NCI-H1436 (cell line): ENCODE data around the gene TACC2.
"Not testable (repeated sequence)": the region's sequence is repeated elsewhere in the genome, so short reads cannot be mapped to it uniquely, and the experiment has no call there.

Experiments used
- DNase-seq: peaks from one replicate; lab custom pipeline; 2025; lab: John Stamatoyannopoulos, UW

TACC2 gene, protein sequence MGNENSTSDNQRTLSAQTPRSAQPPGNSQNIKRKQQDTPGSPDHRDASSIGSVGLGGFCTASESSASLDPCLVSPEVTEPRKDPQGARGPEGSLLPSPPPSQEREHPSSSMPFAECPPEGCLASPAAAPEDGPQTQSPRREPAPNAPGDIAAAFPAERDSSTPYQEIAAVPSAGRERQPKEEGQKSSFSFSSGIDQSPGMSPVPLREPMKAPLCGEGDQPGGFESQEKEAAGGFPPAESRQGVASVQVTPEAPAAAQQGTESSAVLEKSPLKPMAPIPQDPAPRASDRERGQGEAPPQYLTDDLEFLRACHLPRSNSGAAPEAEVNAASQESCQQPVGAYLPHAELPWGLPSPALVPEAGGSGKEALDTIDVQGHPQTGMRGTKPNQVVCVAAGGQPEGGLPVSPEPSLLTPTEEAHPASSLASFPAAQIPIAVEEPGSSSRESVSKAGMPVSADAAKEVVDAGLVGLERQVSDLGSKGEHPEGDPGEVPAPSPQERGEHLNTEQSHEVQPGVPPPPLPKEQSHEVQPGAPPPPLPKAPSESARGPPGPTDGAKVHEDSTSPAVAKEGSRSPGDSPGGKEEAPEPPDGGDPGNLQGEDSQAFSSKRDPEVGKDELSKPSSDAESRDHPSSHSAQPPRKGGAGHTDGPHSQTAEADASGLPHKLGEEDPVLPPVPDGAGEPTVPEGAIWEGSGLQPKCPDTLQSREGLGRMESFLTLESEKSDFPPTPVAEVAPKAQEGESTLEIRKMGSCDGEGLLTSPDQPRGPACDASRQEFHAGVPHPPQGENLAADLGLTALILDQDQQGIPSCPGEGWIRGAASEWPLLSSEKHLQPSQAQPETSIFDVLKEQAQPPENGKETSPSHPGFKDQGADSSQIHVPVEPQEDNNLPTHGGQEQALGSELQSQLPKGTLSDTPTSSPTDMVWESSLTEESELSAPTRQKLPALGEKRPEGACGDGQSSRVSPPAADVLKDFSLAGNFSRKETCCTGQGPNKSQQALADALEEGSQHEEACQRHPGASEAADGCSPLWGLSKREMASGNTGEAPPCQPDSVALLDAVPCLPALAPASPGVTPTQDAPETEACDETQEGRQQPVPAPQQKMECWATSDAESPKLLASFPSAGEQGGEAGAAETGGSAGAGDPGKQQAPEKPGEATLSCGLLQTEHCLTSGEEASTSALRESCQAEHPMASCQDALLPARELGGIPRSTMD (N-terminal part only)

GRCh38 chr10:121988361-121989324, at the start of gene TACC2:
Gene TACC2, plus strand, starts transcription at chr10:121989163. Its CDS starts 32,819 bp downstream, at chr10:122021982.
- no peak for DNase-seq

DNA sequence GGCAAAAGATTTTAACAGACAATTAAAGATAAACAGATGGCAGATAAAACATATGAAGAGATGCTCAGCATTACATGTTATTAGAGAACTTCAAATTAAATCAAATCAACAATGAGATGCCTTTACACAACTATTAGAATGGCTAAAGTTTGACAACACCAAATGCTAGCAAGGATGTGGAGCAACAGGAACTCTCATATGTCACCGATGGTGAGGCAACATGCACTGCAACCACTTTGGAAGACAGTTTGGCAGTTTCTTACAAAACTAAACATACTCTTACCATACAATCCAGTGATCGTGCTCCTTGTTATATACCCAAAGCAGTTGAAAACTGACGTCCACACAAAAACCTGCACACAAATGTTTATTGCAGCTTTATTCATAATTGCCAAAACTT, 47.4 kb upstream of the TACC2 start:
- no peak for DNase-seq

GRCh38 chr10:121942749-121943416, 46.1 kb upstream of the TACC2 start:
- DNase-seq = no peak

DNA sequence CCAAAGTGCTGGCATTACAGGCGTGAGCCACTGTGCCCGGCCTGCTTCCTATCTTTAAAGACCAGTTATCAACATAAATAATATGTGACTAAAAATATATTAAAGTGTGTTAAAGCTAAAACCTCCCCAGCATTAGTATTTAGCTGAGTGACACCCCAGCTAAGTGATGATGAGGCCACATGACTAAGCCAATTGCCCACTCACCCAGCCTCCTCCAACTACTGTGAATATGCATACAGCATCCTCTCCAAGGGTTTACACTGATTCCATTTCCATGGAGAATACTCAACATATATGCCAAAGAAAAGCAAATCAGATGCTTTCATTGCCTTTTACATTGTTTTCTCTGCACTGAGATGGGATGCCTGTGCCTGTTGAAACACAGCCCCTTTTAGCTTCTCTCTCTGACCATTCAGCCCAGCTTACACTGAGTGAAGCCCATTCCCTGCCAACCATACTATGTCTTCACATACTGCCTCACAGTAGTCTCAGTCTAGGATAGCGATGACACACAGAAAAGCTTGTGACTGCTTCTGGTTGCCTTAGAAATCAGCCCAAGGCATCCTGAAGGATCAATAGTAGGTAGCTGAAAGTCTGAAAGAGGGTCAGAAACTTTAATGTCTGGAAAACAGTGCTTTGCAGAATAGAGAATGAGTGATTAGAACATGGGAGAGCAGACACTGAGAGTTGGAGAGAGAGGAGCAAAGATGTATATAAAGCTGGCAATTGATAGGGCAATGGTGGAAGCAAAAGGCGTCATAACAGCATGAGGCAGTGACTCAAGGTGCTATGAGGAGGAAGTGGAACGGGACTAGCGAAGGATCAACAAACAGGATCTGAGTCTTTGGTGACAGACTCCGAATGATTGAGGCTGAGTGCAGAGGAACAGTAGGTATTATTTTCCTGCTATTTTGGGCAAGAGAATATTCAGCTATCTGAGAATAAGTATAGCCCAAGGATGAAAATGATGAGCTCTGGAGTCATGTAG, 41.3 kb upstream of the TACC2 start:
- no peak for DNase-seq

DNA sequence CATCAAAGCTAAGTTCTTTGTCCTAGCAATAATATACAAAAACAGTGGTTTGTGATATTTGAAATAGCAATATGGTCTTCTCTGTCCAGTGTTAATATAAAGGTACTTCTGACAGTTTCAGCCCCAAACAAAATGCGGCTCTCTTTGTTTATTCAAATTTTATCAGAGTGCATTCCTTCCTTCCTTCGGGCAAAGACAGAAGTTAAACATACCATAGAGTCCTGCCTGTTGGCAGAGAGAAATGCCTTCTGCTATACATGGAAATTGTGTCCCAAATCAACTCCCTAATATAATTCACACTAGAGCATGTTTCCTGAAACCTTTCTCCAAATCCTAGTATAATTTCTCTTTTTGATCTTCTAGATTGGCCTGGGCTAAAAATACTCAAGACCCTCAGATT, 39.9 kb upstream of the TACC2 start:
- no peak for DNase-seq

- no peak for DNase-seq
Measured at GRCh38 chr10:121949451-121949850, 39.5 kb upstream of the TACC2 start.

DNA sequence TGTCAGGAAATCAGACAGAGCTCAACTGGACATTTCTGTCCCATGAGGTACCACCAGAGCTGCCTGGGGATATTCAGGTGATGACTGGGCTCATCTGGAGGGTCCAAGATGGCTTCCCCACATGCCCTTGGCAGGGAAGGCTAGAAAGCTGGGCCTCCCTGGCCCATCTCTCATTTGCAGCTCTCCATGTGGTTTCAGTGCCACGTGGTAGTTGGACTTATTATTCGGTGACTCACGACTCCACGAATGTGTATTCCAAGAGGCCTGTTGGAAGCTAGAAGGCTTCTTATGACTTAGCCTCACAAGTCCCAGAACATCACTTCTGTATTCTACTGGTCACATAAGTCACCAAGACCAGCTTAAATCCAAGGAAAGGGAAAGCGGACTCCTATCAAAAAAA, 36.7 kb upstream of the TACC2 start:
- no peak for DNase-seq

DNA sequence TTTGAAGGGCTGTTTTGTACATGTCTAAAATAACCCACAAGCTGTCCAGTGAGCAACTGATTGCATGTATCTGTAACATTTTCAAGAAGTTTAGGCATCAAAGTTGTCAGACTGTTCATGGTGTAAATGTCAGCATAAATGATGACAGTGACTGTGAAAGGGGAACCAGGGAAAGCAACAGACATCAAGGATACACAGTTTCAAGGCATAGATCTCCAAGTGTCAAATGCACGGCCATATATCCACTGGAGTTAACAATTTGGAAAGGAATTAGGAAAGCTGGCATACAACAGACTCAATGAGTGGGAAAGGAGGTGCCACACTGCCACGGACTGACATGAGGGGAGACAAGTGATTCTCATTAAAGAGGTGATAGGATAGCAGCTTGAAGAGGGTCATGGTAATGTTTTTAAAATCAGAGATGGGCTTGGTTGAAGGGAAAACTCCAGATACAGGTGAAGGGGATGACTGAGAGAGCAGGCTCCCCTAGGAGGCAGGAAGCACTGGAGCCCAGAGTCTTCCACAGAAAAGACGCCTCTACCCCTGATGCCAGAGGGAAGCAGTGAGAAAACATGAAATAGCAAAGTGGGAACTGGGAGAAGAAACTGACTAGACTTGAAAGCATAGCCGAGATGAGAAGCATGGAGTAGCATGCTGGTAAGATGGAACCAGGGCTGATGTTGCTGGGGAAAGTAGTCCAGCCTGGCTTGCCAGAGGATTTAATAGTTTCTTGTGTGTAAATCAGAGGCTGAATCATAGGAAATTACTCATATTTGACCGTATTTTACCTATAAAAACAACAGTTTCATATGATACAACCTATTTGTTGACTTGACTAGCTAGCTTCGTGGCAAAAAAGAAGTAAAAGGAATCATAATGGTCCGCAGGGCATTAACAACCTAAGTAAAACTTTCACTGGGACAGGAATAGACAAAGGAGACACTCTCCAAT, 32.6 kb upstream of the TACC2 start:
- no peak for DNase-seq

- DNase-seq = no peak
Measured at GRCh38 chr10:121959671-121960070, 29.3 kb upstream of the TACC2 start.

DNA sequence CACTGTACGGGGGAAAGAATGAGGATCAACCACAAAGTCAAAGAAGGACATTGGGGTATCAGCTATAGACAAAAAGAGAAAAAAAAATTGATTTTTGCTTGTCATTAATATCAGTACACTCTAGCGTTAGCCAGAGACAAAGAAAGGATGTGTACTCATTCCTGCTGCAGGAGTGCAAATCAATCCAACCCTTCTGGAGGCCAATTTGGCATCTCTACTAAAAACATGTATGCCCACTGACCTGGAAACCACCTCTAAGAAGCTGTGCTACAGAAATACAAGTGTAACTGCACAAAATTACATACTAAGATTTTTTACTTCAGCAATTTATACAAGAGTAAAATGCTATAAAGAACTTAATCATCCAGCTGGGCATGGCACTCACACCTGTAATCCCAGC, 27.5 kb upstream of the TACC2 start:
- no peak for DNase-seq

DNA sequence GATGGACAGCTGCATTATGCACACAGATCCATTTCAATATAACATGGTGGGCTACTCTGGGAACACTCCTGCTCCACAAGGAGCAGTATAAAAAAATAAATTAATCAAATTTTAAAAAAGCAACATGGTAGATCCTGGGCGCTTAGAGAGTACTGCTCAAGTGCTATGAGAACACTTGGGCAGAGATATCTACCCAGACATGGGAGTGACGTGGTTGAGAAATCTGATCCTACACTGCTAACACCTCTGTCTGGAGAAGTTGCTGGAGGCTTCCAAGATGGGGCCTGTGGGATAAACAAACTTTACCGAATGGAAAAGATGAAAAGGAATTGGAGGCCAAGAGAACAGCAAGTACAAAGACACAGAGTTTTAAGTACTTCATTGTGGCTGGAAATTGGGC, 23.0 kb upstream of the TACC2 start:
- no peak for DNase-seq

GRCh38 chr10:121969086-121969485, 19.9 kb upstream of the TACC2 start:
- DNase-seq = not testable (repeated sequence)

DNA sequence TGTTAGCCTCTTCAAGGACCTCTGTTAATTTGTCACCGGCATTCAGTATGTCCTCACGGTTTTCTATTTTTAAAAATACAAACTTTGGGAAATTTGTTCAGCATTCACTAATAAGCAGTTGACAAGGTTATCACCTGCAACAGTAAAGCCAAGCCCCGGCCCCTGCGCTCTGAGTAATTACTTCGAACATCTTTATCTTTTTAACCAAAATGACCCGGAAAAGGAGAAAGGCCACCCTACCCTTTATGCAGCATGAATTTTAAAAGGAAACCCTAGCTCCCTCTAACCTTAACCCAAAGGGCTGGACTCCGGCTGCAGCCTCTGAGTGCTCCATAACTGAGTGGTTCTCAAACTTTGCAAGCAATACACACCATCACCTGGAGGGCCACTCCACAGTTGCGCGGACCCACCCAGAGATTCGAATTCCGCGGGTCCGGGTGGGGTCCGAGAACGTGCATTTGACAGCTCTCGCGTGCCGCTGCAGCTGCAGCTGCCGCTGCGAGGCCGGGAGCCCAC, 14.9 kb upstream of the TACC2 start:
- DNase-seq = no peak

DNA sequence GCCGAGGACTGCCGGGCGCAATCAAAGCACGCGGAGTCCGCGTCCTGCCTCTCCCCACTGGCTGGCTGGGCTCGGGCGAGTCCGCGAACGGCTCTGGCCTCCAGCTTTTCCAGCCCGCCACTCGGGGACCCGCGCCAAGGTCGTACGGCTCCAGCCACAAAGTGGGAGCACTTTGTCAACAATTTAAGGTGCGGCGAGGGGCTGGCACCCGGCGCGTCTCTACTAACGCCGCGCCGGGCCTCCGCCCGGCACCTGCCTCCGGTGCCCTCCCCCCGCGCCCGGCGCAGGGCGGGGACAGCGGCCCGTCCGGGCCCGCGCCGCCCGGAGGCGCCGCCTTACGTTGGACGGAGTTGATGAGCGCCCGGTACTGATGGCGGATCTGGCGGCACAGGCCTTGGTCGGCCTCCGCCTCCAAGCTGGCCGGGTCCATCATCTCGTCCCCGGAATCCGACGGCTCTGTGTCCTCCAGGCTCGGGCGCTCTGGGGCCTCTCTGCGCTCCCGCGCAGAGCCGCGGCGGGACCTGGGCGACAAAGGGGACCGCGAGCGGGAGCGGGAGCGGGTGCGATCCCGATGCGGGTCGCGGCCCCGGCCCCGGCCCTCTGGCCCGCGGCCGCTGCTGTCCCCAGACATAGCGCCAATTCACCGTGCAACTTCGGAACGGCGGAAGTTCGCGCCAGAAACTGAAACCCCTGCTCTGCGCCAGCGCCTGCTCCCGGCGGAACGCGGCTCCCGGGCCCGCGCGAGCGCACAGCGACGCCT, 14.2 kb upstream of the TACC2 start, which contains the start of gene NSMCE4A:
Gene NSMCE4A (minus strand): TSS at position 683 of the 760 bp plus-strand sequence. CDS start 52 bp downstream, at position 631.
- peak; percentile 60 for DNase-seq

DNA sequence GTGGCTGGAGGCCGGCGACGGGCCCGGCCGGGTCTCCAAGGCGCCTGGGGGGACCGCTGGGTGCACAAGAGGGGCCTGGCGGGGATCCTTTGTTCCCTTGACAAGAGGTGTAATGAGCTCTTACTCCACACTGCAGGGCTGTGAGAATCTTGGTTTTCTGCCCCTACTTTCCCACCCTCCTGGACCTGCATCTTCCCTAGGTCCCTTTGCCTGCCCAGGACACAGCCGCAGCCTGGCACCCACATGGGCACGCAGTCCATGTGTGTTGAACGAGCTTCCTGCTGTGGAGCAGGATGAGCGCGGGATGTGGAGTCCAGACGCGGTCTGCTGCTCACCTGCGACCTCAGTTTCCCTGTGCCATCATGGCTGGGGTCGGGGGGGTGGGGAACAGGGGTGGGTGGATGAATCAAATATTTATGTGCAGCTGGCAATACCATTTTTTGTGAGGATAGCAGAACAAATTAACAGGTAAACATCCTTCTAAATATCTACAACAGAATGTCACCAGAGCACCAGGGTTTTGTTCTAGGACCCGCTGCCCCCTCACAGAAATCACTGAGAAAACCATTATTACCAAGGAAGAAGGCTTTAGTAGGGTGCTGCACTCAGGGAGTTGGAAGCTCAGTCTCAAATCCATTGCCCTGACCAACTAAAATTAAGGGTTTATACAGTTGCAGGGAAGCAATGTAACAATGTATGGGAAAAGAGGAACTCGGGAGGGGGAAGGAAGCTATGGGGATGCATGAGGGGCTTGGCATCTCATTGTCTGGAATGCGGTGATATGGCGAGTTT, 13.5 kb upstream of the TACC2 start:
- DNase-seq = peak; percentile 79

DNA sequence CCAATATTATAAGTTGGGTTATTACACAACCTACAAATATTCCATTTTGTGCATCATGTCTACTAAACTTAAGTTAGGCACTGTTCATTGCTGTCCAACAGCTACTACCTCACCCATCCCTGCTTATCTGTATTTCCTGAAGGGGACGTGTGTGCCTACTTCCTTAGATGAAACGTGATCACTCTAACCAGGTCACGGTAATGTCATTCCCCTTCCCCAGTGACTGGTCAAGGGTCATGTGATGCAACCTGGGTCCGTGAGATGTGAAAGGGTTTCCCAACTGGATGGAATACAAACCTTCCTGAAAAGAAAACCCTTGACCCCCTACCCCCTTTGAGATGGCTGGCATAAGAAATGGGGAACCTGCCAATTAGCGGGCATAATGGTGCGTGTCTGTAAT, 12.4 kb upstream of the TACC2 start:
- DNase-seq = no peak
